A549 (cell line): ENCODE data around the gene CCDC43.

ENCODE experiments used
- MYC ChIP-seq: IDR thresholded peaks from 2 replicates; pipeline ENCODE4 v1.6.1; 2012; ENCODE audit warnings: mild to moderate bottlenecking, inconsistent platforms, low read length, improper control_type of control experiment, borderline replicate concordance
- RFX5 ChIP-seq: fragments of 450-650 bp; IDR thresholded peaks from 2 replicates; pipeline ENCODE4 v1.7.1; 2014; ENCODE audit warnings: antibody characterized with exemption, mild to moderate bottlenecking, moderate library complexity

DNA sequence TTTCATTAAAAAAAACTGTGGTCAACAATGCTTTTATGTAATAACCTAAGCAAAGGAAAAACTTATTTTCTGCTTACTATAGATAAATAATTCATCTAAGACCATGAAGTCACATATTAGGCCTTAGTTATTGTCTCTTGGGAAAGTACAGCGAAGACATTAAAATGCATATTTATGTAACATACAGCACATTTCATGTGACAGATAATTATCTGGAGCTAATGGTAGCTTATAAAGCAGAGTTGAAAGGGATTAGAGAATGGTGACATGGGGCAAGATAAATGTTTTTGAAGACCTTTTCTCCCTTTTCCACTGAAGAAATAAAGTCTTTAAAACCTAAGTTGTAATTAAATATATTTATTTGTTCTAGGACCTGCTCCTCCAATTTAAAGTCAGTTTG is 23.6 kb downstream of the CCDC43 start:
- TF ChIP-seq MYC (no peak), RFX5 (no peak)
